GM18951 (cell line): ENCODE results near the gene RUVBL2.

Experiments
- POLR2A ChIP-seq: IDR thresholded peaks from 4 replicates; pipeline ENCODE4 v1.6.1; 2011; ENCODE audit warnings: mild to moderate bottlenecking; ENCODE audit not compliant: insufficient read length, insufficient read depth; ENCODE audit errors: extremely low read depth
- in situ Hi-C: fragments of 300-500 bp; cut with MboI; formaldehyde crosslinking; loops from one replicate; pipeline ENCODE4 v1.12.0; 2022; ENCODE audit warnings: low sequenced_read_pairs, mixed read lengths, inconsistent platforms; ENCODE audit not compliant: unreplicated experiment

RUVBL2 gene

GRCh38 chr19:48959341-48960239, 34.1 kb upstream of the RUVBL2 start:
- no peak for TF ChIP-seq POLR2A
- in situ Hi-C loops: no loop called here

DNA sequence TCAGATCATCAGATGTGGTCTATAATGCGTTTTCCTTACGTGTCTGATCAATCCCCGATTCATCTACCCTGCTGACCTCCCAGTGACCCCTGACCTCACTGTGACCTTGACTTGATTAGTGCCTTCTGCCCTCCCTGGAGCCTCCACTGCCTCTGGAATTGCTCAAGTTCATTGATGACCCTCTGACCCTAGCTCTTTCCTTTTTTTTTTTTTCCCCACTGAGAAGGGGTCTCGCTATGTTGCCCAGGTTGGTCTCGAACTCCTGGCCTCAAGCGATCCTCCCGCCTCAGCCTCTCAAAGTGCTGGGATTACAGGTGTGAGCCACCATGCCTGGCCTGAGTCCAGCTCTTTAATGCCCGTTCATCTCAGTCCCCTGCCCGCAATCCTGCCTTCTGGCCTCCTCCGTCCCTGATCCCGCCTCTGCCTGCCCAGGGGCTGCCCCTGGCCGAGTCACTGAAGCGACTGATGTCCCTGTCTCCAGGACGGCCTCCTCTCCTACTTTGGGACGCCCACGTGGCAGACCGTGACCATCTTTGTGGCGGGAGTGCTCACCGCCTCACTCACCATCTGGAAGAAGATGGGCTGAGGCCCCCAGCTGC, 32.5 kb upstream of the RUVBL2 start:
- in situ Hi-C loops: no loop called here
- TF ChIP-seq POLR2A: no peak

DNA sequence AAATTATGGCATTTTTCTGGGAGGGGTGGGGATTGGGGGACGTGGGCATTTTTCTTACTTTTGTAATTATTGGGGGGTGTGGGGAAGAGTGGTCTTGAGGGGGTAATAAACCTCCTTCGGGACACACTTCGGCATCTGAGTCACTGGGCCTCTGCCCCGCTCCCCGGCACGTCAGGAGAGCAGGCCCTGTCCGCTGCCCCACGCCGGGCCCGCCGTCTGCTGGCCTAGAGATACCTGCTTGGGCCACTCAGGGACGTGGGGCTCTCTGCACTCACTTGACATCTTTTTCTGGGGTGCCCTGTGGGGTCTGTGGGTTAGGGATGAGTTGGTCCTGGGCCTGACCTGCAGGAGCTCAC, 32.0 kb upstream of the RUVBL2 start:
- in situ Hi-C loops: no loop called here
- no peak for TF ChIP-seq POLR2A

- peak; percentile 93 for TF ChIP-seq POLR2A
- in situ Hi-C loops: no loop called here
Measured at GRCh38 chr19:48962029-48962848, 31.4 kb upstream of the RUVBL2 start.

DNA sequence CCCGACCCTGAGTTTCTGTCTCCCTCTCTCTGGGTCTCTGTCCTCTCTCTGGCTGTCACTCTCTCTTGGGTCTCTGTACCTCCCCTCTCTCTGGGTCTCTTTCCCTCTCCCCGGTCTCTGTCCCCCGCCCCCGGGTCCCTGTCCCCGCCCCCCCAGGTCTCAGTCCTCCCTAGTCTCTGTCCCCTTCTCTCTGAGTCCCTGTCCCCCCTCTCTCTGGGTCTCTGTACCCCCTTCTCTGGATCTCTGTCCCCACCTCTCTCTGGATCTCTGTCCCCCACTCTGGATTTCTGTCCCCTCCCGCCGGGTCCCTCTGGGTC, 30.9 kb upstream of the RUVBL2 start:
- no peak for TF ChIP-seq POLR2A
- in situ Hi-C loops: no loop called here

- in situ Hi-C loops: no loop called here
- peak; percentile 60 for TF ChIP-seq POLR2A
Measured at GRCh38 chr19:48963371-48964204, 30.1 kb upstream of the RUVBL2 start.

GRCh38 chr19:48964205-48965039, 29.3 kb upstream of the RUVBL2 start:
- in situ Hi-C loops: no loop called here
- TF ChIP-seq POLR2A: no peak

- TF ChIP-seq POLR2A: peak; percentile 100
- in situ Hi-C loops: no loop called here
Measured at GRCh38 chr19:48965040-48965805, 28.5 kb upstream of the RUVBL2 start, which contains the start of gene FTL. FTL (plus strand) TSS chr19:48965309; CDS start chr19:48965508, 199 bp downstream.

GRCh38 chr19:48965806-48966540, 27.7 kb upstream of the RUVBL2 start:
- no peak for TF ChIP-seq POLR2A
- in situ Hi-C loops: no loop called here

- TF ChIP-seq POLR2A: no peak
- in situ Hi-C loops: no loop called here
Measured at GRCh38 chr19:48966541-48967345, 26.9 kb upstream of the RUVBL2 start.
